Astrocyte (in vitro differentiated cells and primary cell): ENCODE measurements around the gene CRY1.

Experiments used
- CTCF ChIP-seq: IDR thresholded peaks from 2 replicates; pipeline ENCODE4 v1.5.1; 2011; ENCODE audit warnings: low read depth, mild to moderate bottlenecking, inconsistent platforms, low read length, moderate library complexity; ENCODE audit not compliant: insufficient read depth
- EZH2 ChIP-seq: IDR thresholded peaks from 2 replicates; pipeline ENCODE4 v1.6.1; 2012; ENCODE audit warnings: mild to moderate bottlenecking, low read length, inconsistent platforms; ENCODE audit not compliant: insufficient read depth

DNA sequence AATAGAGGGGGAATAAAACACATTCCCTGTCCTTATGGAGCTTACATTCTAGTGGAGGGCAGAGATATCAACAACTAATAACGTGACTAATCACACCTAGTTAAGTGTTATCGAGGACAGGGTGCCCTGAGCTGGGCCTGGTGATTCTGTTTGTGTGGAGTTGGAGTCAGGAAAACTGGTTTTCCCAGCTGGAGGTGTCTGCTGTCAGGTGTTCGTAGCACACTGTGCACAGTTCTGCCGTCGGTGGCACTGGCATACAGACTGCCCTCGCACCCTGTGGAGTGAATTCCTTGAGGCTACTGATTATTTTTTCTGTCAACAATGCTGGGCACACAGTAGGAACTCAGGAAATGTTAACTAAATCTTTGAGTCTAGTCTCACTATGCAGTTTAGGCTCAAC lies 105.5 kb downstream of the CRY1 start:
- TF ChIP-seq CTCF (no peak), EZH2 (no peak)
